SU-DHL-6 (cell line): ENCODE data around the gene SLC6A4.

ENCODE experiments used
- H2AFZ ChIP-seq: fragments of 200-600 bp; sonication (generic); 2 replicates; pipeline ENCODE4 v1.6.1; 2014; ENCODE audit warnings: low read depth, mild to moderate bottlenecking, moderate library complexity, mixed read lengths, antibody characterized with exemption, low read length; ENCODE audit not compliant: severe bottlenecking
- H3F3A ChIP-seq: fragments of 200-600 bp; shearing (Covaris generic); 2 replicates; pipeline ENCODE4 v1.6.0; 2016; ENCODE audit warnings: antibody characterized with exemption, mild to moderate bottlenecking; ENCODE audit not compliant: insufficient read depth
- H3K27ac ChIP-seq: fragments of 200-600 bp; sonication (generic); 2 replicates; pipeline ENCODE4 v1.5.1; 2016; ENCODE audit warnings: low read depth, mild to moderate bottlenecking, low read length, moderate library complexity, mixed read lengths
- H3K27me3 ChIP-seq: fragments of 200-600 bp; sonication (generic), shearing (Covaris generic); 2 replicates; pipeline ENCODE4 v1.6.0; 2014; ENCODE audit warnings: mild to moderate bottlenecking, low read length
- H3K36me3 ChIP-seq: fragments of 200-600 bp; sonication (generic); 2 replicates; pipeline ENCODE4 v1.6.1; 2014; ENCODE audit warnings: mild to moderate bottlenecking, low read length, mixed read lengths
- H3K4me2 ChIP-seq: fragments of 300-600, 200-600 bp; shearing (Covaris generic), sonication (generic); 2 replicates; pipeline ENCODE4 v1.6.0; 2014; ENCODE audit warnings: low read length, low read depth, mild to moderate bottlenecking; ENCODE audit not compliant: poor library complexity, severe bottlenecking
- H3K4me3 ChIP-seq: fragments of 200-600 bp; sonication (generic); 2 replicates; pipeline ENCODE4 v1.5.1; 2014; ENCODE audit warnings: antibody characterized with exemption, low read length, mild to moderate bottlenecking, mixed read lengths; ENCODE audit not compliant: insufficient read depth, poor library complexity, severe bottlenecking
- H3K79me2 ChIP-seq: fragments of 200-600 bp; sonication (generic); 2 replicates; pipeline ENCODE4 v1.6.1; 2014; ENCODE audit warnings: mild to moderate bottlenecking, low read length, moderate library complexity; ENCODE audit not compliant: insufficient read depth
- H3K9ac ChIP-seq: fragments of 200-600 bp; sonication (generic); 2 replicates; pipeline ENCODE4 v1.7.0; 2014; ENCODE audit warnings: mild to moderate bottlenecking, low read length
- H3K9me2 ChIP-seq: fragments of 200-600 bp; sonication (generic); replicated peaks from 2 replicates; pipeline ENCODE4 v1.6.1; 2014; ENCODE audit warnings: low read length; ENCODE audit not compliant: insufficient read depth
- H3K9me3 ChIP-seq: fragments of 200-600 bp; sonication (generic); 2 replicates; pipeline ENCODE4 v1.6.1; 2014; ENCODE audit warnings: low read length, mixed read lengths; ENCODE audit not compliant: insufficient read depth
- H4K20me1 ChIP-seq: fragments of 200-600 bp; sonication (generic); 2 replicates; pipeline ENCODE4 v1.6.1; 2014; ENCODE audit warnings: low read depth, mild to moderate bottlenecking, antibody characterized with exemption, low read length, moderate library complexity, mixed read lengths
- CTCF ChIP-seq: fragments of 200-600 bp; sonication (generic); IDR thresholded peaks from one replicate; pipeline ENCODE4 v1.5.1; 2017; ENCODE audit warnings: antibody characterized with exemption, mild to moderate bottlenecking, low read length, moderate library complexity; ENCODE audit not compliant: insufficient read depth, poor library complexity, severe bottlenecking
- EZH2phosphoT487 ChIP-seq: fragments of 200-600 bp; sonication (generic), shearing (Covaris generic); conservative IDR thresholded peaks from 2 replicates; pipeline ENCODE4 v1.6.1; 2018; ENCODE audit warnings: mild to moderate bottlenecking, antibody characterized with exemption, low read length, moderate library complexity, mixed read lengths

Gene SLC6A4

GRCh38 chr17:30243568-30243967, 8.1 kb upstream of the SLC6A4 start:
- H3F3A ChIP-seq: peaks cover 11% of the 10 kb centered on the region; the same call in 1 of the 2 replicates
- peaks cover 11% of the 10 kb centered on the region; the same call in 1 of the 2 replicates for H3K36me3 ChIP-seq
- TF ChIP-seq EZH2phosphoT487 (no peak), CTCF (no peak)
- H3K9me2 ChIP-seq: no peaks in the 10 kb centered on the region
- no peaks in the 10 kb centered on the region for H4K20me1 ChIP-seq
- H3K9ac ChIP-seq: no peak overlapping the region
- no peaks in the 10 kb centered on the region for H3K27me3 ChIP-seq
- no peak overlapping the region for H3K4me3 ChIP-seq
- H3K4me2 ChIP-seq: no peak overlapping the region
- no peaks in the 10 kb centered on the region for H3K9me3 ChIP-seq
- H2AFZ ChIP-seq: no peak overlapping the region
- H3K27ac ChIP-seq: no peak overlapping the region
- no peaks in the 10 kb centered on the region for H3K79me2 ChIP-seq

GRCh38 chr17:30243002-30243401, 7.5 kb upstream of the SLC6A4 start:
- Histone ChIP-seq H3K4me2 (no peak overlapping the region), H3K27ac (no peak overlapping the region), H3K27me3 (no peaks in the 10 kb centered on the region), H3K79me2 (no peaks in the 10 kb centered on the region), H3K9me2 (no peaks in the 10 kb centered on the region), H3F3A (peaks cover 11% of the 10 kb centered on the region; the same call in 1 of the 2 replicates), H3K36me3 (peaks cover 11% of the 10 kb centered on the region; the same call in 1 of the 2 replicates), H3K9ac (no peak overlapping the region), H4K20me1 (no peaks in the 10 kb centered on the region), H3K9me3 (no peaks in the 10 kb centered on the region), H2AFZ (no peak overlapping the region), H3K4me3 (no peak overlapping the region)
- TF ChIP-seq EZH2phosphoT487 (no peak), CTCF (no peak)

GRCh38 chr17:30241051-30241450, 5.6 kb upstream of the SLC6A4 start:
- Histone ChIP-seq H3K4me2 (no peak overlapping the region), H3K9ac (no peak overlapping the region), H3K36me3 (no peaks in the 10 kb centered on the region), H3K27me3 (no peaks in the 10 kb centered on the region), H4K20me1 (no peaks in the 10 kb centered on the region), H3F3A (no peaks in the 10 kb centered on the region), H3K4me3 (no peak overlapping the region), H2AFZ (no peak overlapping the region), H3K27ac (no peak overlapping the region), H3K9me3 (no peaks in the 10 kb centered on the region), H3K79me2 (no peaks in the 10 kb centered on the region), H3K9me2 (no peaks in the 10 kb centered on the region)
- TF ChIP-seq CTCF (no peak), EZH2phosphoT487 (no peak)

GRCh38 chr17:30240177-30240576, 4.7 kb upstream of the SLC6A4 start:
- H3K27ac ChIP-seq: no peak overlapping the region

More at GRCh38 chr17:30240177-30240576, 4.7 kb upstream of the SLC6A4 start:
- Histone ChIP-seq H3K4me2 (no peak overlapping the region), H3K79me2 (no peaks in the 10 kb centered on the region), H3K27me3 (no peaks in the 10 kb centered on the region), H3K9me3 (no peaks in the 10 kb centered on the region), H4K20me1 (no peaks in the 10 kb centered on the region), H2AFZ (no peak overlapping the region), H3K9ac (no peak overlapping the region), H3F3A (no peaks in the 10 kb centered on the region), H3K9me2 (no peaks in the 10 kb centered on the region), H3K36me3 (no peaks in the 10 kb centered on the region), H3K4me3 (no peak overlapping the region)
- TF ChIP-seq CTCF (no peak), EZH2phosphoT487 (no peak)
